HepG2 (cell line): ENCODE data around the gene ZNF77. TPM values are rescaled to one million over a fixed set of nuclear protein-coding genes. Genes with fewer than 3 reads are reported as not detected.
A peak's percentile ranks its signal among the peaks of the same experiment; 100 is the strongest.

Experiments used
- ATF7 ChIP-seq, 2 experiments: fragments of 450-650 bp in 1 of 2; sonication (generic) in 1 of 2; formaldehyde crosslinking in 1 of 2; IDR thresholded peaks; 2 replicates each; pipeline versions ENCODE4 v1.4.0 to v1.6.1; 2016 to 2020; ENCODE audit warnings: antibody characterized with exemption in 1 of 2, mild to moderate bottlenecking in 1 of 2, missing genetic modification reagents in 1 of 2
- CBX1 ChIP-seq: IDR thresholded peaks from one replicate; pipeline ENCODE4 v1.6.1; 2016; ENCODE audit warnings: antibody characterized with exemption, low read depth
- CEBPB ChIP-seq: IDR thresholded peaks from 2 replicates; pipeline ENCODE4 v1.6.1; 2011; ENCODE audit warnings: low read depth, low read length, improper control_type of control experiment, borderline replicate concordance
- HES4 ChIP-seq: sonication (generic); formaldehyde crosslinking; IDR thresholded peaks from 2 replicates; pipeline ENCODE4 v1.9.0; 2021; ENCODE audit warnings: mild to moderate bottlenecking, missing genetic modification reagents, borderline replicate concordance
- IKZF4 ChIP-seq: sonication (generic); formaldehyde crosslinking; IDR thresholded peaks from 2 replicates; pipeline ENCODE4 v1.5.1; 2020; ENCODE audit warnings: borderline replicate concordance, mild to moderate bottlenecking, low read depth, missing genetic modification reagents; ENCODE audit errors: not compliant biosample characterization
- IRX3 ChIP-seq: sonication (generic); formaldehyde crosslinking; IDR thresholded peaks from 2 replicates; pipeline ENCODE4 v1.8.1; 2023; ENCODE audit warnings: mild to moderate bottlenecking, low read depth, missing genetic modification reagents, borderline replicate concordance
- KDM6A ChIP-seq: IDR thresholded peaks from 2 replicates; pipeline ENCODE4 v1.6.1; 2016; ENCODE audit warnings: low read depth
- MED1 ChIP-seq: sonication (generic); formaldehyde crosslinking; IDR thresholded peaks from 2 replicates; pipeline ENCODE4 v1.4.0; 2020; ENCODE audit warnings: missing genetic modification reagents
- NCOR1 ChIP-seq: fragments of 200-600 bp; sonication (generic); IDR thresholded peaks from 2 replicates; pipeline ENCODE4 v1.7.0; 2017; ENCODE audit warnings: antibody characterized with exemption, low read length, borderline replicate concordance
- PHF21A ChIP-seq: sonication (generic); formaldehyde crosslinking; IDR thresholded peaks from 2 replicates; pipeline ENCODE4 v1.5.0; 2020; ENCODE audit warnings: mild to moderate bottlenecking, missing genetic modification reagents
- SMAD1 ChIP-seq: sonication (generic); formaldehyde crosslinking; IDR thresholded peaks from 2 replicates; pipeline ENCODE4 v1.4.0; 2020; ENCODE audit warnings: missing genetic modification reagents, low read depth, mild to moderate bottlenecking, borderline replicate concordance
- TCF12 ChIP-seq, 2 experiments: fragments of 450-650 bp in 1 of 2; sonication (generic) in 1 of 2; formaldehyde crosslinking in 1 of 2; IDR thresholded peaks; 2 replicates each; pipeline versions ENCODE4 v1.6.1 to v1.8.0; 2017 to 2022; ENCODE audit warnings: antibody characterized with exemption in 1 of 2, mild to moderate bottlenecking in 1 of 2, missing genetic modification reagents in 1 of 2, moderate library complexity in 1 of 2
- TGIF2 ChIP-seq: IDR thresholded peaks from 2 replicates; pipeline ENCODE4 v1.6.1; 2016; ENCODE audit warnings: control low read depth, missing compliant biosample characterization
- ZNF337 ChIP-seq: sonication (generic); formaldehyde crosslinking; IDR thresholded peaks from 2 replicates; pipeline ENCODE4 v1.5.1; 2020; ENCODE audit warnings: missing genetic modification reagents, low read depth, mild to moderate bottlenecking, borderline replicate concordance
- ZNF530 ChIP-seq: sonication (generic); formaldehyde crosslinking; IDR thresholded peaks from 2 replicates; pipeline ENCODE4 v1.5.0; 2020; ENCODE audit warnings: low read depth, mild to moderate bottlenecking, missing genetic modification reagents
- ZNF552 ChIP-seq: sonication (generic); formaldehyde crosslinking; IDR thresholded peaks from 2 replicates; pipeline ENCODE4 v1.9.0; 2022; ENCODE audit warnings: missing genetic modification reagents, mild to moderate bottlenecking, borderline replicate concordance
- polyA plus RNA-seq, 8 experiments: library from polyadenylated mRNA; depleted of rRNA in 3 of 8; stranded (reverse) in 7 of 8; unstranded in 1 of 8; fragments of >200 nt; fragmentation: Illumina TruSeq in 4 of 8; extraction: Trizol in 4 of 8; gene quantifications; 2 replicates each; pipeline versions ENCODE4 v1.2.1 to v1.2.3, GENCODE V29; 2011 to 2016; ENCODE audit warnings: low read depth in 4 of 8, missing spikeins in 1 of 8, mixed read lengths in 1 of 8; ENCODE audit not compliant: insufficient read depth in 1 of 8
- total RNA-seq, 5 experiments: library from RNA; depleted of rRNA; stranded (reverse); fragments of >200 nt; fragmentation: Illumina TruSeq; extraction: Trizol; gene quantifications; 2 replicates each; pipeline ENCODE4 v1.2.3, GENCODE V29; 2016; ENCODE audit warnings: low read depth in 1 of 5
- TF ChIP-seq, protein P1 (sequence below): sonication (generic); formaldehyde crosslinking; IDR thresholded peaks from 2 replicates; pipeline ENCODE4 v1.5.0; 2020; ENCODE audit warnings: mild to moderate bottlenecking, missing genetic modification reagents
- TF ChIP-seq, protein P2 (sequence below): sonication (generic); formaldehyde crosslinking; IDR thresholded peaks from 2 replicates; pipeline ENCODE4 v1.4.0; 2020; ENCODE audit warnings: mild to moderate bottlenecking, low read depth, missing genetic modification reagents
- TF ChIP-seq, protein P3 (sequence below): sonication (generic); formaldehyde crosslinking; conservative IDR thresholded peaks from 2 replicates; pipeline ENCODE4 v1.4.0; 2020; ENCODE audit warnings: mild to moderate bottlenecking, missing genetic modification reagents, moderate library complexity
- TF ChIP-seq, protein P4 (sequence below): sonication (generic); formaldehyde crosslinking; conservative IDR thresholded peaks from 2 replicates; pipeline ENCODE4 v1.4.0; 2020; ENCODE audit warnings: missing genetic modification reagents

Gene ZNF77
- total and polyA plus RNA-seq, 2 of the 13 experiments (the other 11 are each of a cell fraction or from before 2014, with no cell fraction given), result 7.1 to 11.5 TPM

DNA sequence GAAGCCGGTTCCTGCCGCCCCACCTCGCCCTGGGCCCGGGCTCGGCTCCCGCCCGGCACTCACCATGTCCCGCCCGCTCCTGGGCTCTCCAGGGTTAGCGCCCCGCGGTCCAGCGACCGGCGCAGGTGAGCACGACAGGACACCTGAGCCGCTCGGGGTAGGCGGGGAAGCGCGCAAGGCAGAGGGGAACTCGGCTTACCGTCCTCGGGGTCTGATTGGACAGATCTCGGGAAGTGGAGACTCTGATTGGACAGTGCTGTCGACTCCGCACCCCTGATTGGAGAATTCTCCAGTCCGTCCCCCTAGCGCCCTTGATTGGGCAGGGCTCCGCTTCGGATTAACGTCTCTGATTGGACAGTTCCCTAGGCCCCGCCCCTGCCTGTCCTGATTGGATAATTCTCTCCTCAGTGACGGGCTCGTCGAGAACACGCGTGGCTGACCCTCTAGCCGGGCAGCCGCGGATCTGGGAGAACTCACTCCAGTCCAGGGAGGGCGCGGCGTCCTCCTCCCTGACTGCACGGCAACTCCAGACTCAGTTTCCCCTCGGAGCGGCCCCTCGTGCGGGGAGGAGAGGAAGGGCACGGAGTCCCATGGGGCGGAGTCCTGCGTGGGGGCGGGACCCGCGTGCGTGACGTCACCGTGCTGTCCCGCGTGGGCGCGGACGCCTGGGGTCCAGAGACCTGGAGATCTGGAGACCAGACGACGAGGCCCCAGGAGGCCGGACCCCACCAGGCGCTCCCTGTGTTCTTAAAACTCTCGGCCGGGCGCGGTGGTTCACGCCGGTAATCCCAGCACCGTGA is at the start of gene ZNF77 (continued):
- TF ChIP-seq PHF21A (CRISPR knock-in tag) (no peak; the same call in 1 of the 2 replicates), NCOR1 (no peak; the same call in 1 of the 2 replicates), CEBPB (no peak), ATF7 (IDR thresholded peaks at IDR 0.05) (peak; percentile 93), ATF7 (CRISPR knock-in tag; IDR thresholded peaks at IDR 0.05) (peak; percentile 63), HES4 (CRISPR knock-in tag) (0 out of 2 replicates have a peak, but pooled peaks have one; percentile 39), IKZF4 (CRISPR knock-in tag) (peak; percentile 46), MED1 (peak; percentile 54), SMAD1 (CRISPR knock-in tag) (no peak; the same call in 1 of the 2 replicates), IRX3 (CRISPR knock-in tag) (no peak), TGIF2 (CRISPR knock-in tag) (peak; percentile 75), CBX1 (no peak), ZNF530 (CRISPR knock-in tag) (no peak), ZNF337 (CRISPR knock-in tag) (no peak), TCF12 (IDR thresholded peaks at IDR 0.05) (no peak), TCF12 (CRISPR knock-in tag; IDR thresholded peaks at IDR 0.05) (no peak), KDM6A (CRISPR knock-in tag) (no peak), ZNF552 (CRISPR knock-in tag) (no peak)
- TF ChIP-seq, protein P1, sequence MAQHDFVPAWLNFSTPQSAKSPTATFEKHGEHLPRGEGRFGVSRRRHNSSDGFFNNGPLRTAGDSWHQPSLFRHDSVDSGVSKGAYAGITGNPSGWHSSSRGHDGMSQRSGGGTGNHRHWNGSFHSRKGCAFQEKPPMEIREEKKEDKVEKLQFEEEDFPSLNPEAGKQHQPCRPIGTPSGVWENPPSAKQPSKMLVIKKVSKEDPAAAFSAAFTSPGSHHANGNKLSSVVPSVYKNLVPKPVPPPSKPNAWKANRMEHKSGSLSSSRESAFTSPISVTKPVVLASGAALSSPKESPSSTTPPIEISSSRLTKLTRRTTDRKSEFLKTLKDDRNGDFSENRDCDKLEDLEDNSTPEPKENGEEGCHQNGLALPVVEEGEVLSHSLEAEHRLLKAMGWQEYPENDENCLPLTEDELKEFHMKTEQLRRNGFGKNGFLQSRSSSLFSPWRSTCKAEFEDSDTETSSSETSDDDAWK (CRISPR knock-in tag), result no peak
- TF ChIP-seq, protein P2, sequence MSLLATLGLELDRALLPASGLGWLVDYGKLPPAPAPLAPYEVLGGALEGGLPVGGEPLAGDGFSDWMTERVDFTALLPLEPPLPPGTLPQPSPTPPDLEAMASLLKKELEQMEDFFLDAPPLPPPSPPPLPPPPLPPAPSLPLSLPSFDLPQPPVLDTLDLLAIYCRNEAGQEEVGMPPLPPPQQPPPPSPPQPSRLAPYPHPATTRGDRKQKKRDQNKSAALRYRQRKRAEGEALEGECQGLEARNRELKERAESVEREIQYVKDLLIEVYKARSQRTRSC (CRISPR knock-in tag), result no peak
- TF ChIP-seq, protein P3, sequence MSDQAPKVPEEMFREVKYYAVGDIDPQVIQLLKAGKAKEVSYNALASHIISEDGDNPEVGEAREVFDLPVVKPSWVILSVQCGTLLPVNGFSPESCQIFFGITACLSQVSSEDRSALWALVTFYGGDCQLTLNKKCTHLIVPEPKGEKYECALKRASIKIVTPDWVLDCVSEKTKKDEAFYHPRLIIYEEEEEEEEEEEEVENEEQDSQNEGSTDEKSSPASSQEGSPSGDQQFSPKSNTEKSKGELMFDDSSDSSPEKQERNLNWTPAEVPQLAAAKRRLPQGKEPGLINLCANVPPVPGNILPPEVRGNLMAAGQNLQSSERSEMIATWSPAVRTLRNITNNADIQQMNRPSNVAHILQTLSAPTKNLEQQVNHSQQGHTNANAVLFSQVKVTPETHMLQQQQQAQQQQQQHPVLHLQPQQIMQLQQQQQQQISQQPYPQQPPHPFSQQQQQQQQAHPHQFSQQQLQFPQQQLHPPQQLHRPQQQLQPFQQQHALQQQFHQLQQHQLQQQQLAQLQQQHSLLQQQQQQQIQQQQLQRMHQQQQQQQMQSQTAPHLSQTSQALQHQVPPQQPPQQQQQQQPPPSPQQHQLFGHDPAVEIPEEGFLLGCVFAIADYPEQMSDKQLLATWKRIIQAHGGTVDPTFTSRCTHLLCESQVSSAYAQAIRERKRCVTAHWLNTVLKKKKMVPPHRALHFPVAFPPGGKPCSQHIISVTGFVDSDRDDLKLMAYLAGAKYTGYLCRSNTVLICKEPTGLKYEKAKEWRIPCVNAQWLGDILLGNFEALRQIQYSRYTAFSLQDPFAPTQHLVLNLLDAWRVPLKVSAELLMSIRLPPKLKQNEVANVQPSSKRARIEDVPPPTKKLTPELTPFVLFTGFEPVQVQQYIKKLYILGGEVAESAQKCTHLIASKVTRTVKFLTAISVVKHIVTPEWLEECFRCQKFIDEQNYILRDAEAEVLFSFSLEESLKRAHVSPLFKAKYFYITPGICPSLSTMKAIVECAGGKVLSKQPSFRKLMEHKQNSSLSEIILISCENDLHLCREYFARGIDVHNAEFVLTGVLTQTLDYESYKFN, result 0 out of 2 replicates have a peak, but pooled peaks have one; percentile 8
- TF ChIP-seq, protein P4, sequence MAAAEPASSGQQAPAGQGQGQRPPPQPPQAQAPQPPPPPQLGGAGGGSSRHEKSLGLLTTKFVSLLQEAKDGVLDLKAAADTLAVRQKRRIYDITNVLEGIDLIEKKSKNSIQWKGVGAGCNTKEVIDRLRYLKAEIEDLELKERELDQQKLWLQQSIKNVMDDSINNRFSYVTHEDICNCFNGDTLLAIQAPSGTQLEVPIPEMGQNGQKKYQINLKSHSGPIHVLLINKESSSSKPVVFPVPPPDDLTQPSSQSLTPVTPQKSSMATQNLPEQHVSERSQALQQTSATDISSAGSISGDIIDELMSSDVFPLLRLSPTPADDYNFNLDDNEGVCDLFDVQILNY (CRISPR knock-in tag), result 0 out of 2 replicates have a peak, but pooled peaks have one; percentile 46
